ENCODE measurements around the gene ADAMTS17. TPM values are rescaled to one million over a fixed set of nuclear protein-coding genes. Genes with fewer than 3 reads are reported as not detected.

ADAMTS17 gene
- total and polyA plus RNA-seq, 11 donors: 0.30 to 2.4 (median 1.2) TPM

GRCh38 chr15:100120111-100120510, 221.7 kb downstream of the ADAMTS17 start:
- H3K27ac ChIP-seq: no peak overlapping the region
- TF ChIP-seq CTCF (IDR thresholded peaks at IDR 0.05): no peak
- TF ChIP-seq POLR2A (IDR thresholded peaks at IDR 0.05): no peak
- H3K27me3 ChIP-seq: no peaks in the 10 kb centered on the region
- H3K4me3 ChIP-seq: no peak overlapping the region
- H3K9me3 ChIP-seq: peaks cover 0 to 33% (median 18%) of the 10 kb centered on the region in 12 donors
- H3K36me3 ChIP-seq: no peaks in the 10 kb centered on the region
- ATAC-seq (no peak), DNase-seq (no peak)
- H3K4me1 ChIP-seq: peaks cover 0 to 23% (median 17%) of the 10 kb centered on the region in 12 donors
- 89 to 98% (median 94%) methylated on average over 1 of the region's 1 CpG for WGBS, 4 donors
- intact Hi-C loops (cut with DNase I): loop anchor here in 1 of 10 donors (10.0 kb wide), 1 partner anchor 155 kb away; no protein-coding TSS in a partner anchor

GRCh38 chr15:100118546-100118945, 223.2 kb downstream of the ADAMTS17 start:
- H3K4me3 ChIP-seq: no peak overlapping the region
- peaks cover 0 to 33% (median 18%) of the 10 kb centered on the region in 12 donors for H3K9me3 ChIP-seq
- TF ChIP-seq CTCF (IDR thresholded peaks at IDR 0.05) (no peak), POLR2A (IDR thresholded peaks at IDR 0.05) (no peak)
- H3K27ac ChIP-seq: no peak overlapping the region
- ATAC-seq (no peak), DNase-seq (no peak)
- H3K36me3 ChIP-seq: no peaks in the 10 kb centered on the region
- WGBS, 4 donors: 83 to 95% (median 92%) methylated on average over 9 of the region's 9 CpGs
- intact Hi-C loops (cut with DNase I): loop anchor here in 1 of 10 donors (10.0 kb wide), 1 partner anchor 86 kb away; no protein-coding TSS in a partner anchor
- H3K4me1 ChIP-seq: peaks cover 3 to 37% (median 28%) of the 10 kb centered on the region in 12 donors
- no peaks in the 10 kb centered on the region for H3K27me3 ChIP-seq

- TF ChIP-seq CTCF (IDR thresholded peaks at IDR 0.05): no peak
- no peak for TF ChIP-seq POLR2A (IDR thresholded peaks at IDR 0.05)
- Histone ChIP-seq H3K36me3 (no peaks in the 10 kb centered on the region), H3K4me1 (peaks cover 12 to 56% (median 48%) of the 10 kb centered on the region in 12 donors), H3K9me3 (peaks cover 0 to 21% (median 10%) of the 10 kb centered on the region in 12 donors), H3K27me3 (no peaks in the 10 kb centered on the region), H3K27ac (peak overlapping the region in 6 of 12 donors; percentile 18 to 100 (median 73)), H3K4me3 (no peak overlapping the region)
- DNase-seq (peak; percentile 62 to 88 (median 79)), ATAC-seq (peak in 2 of 4 donors; percentile 8 to 17)
- 75 to 93% (median 77%) methylated on average over 4 to 17 of the region's 17 CpGs for WGBS, 4 donors
- intact Hi-C loops (cut with DNase I): loop anchor here in 1 of 10 donors (10.0 kb wide), 1 partner anchor 88 kb away; no protein-coding TSS in a partner anchor
These were observed 225.2 kb downstream of the ADAMTS17 start for GRCh38 chr15:100116416-100117190.

- no peak for TF ChIP-seq POLR2A (IDR thresholded peaks at IDR 0.05)
- no peak for TF ChIP-seq CTCF (IDR thresholded peaks at IDR 0.05)
- peak in 1 of 4 donors; percentile 4 for ATAC-seq
- H3K4me1 ChIP-seq: peaks cover 12 to 65% (median 57%) of the 10 kb centered on the region in 12 donors
- H3K27me3 ChIP-seq: no peaks in the 10 kb centered on the region
- H3K27ac ChIP-seq: peak overlapping the region in 10 of 12 donors; percentile 86 to 100 (median 93)
- intact Hi-C loops (cut with DNase I): loop anchor here in 1 of 10 donors (10.0 kb wide), 1 partner anchor 89 kb away; no protein-coding TSS in a partner anchor
- H3K36me3 ChIP-seq: no peaks in the 10 kb centered on the region
- no peak overlapping the region for H3K4me3 ChIP-seq
- 89 to 95% (median 89%) methylated on average over 6 of the region's 6 CpGs for WGBS, 4 donors
- peaks cover 0 to 12% (median 2%) of the 10 kb centered on the region in 12 donors for H3K9me3 ChIP-seq
- peak in 2 of 5 donors; percentile 57 to 62 for DNase-seq
These were observed 226.1 kb downstream of the ADAMTS17 start for GRCh38 chr15:100115711-100116090.

All from heart left ventricle (tissue), 16 donors.